HG03139 (cell line): ENCODE data around the gene FAM13C.
"Not testable (repeated sequence)": the region's sequence is repeated elsewhere in the genome, so short reads cannot be mapped to it uniquely, and the experiment has no call there.

Source experiments
- ATAC-seq: cut with Tn5 transposase; IDR thresholded peaks from one replicate; pipeline ENCODE4 v1.9.1; 2021; ENCODE audit not compliant: unreplicated experiment

Gene FAM13C

GRCh38 chr10:59362144-59362958 is at the start of gene FAM13C:
FAM13C (minus strand) TSS chr10:59362549; CDS start chr10:59362460, 89 bp downstream.
- ATAC-seq = peak; percentile 68

- no peak for ATAC-seq
Observed at GRCh38 chr10:59405235-59405634, 42.9 kb upstream of the FAM13C start.

GRCh38 chr10:59400214-59400613 is 37.9 kb upstream of the FAM13C start:
- no peak for ATAC-seq

GRCh38 chr10:59399329-59399728 is 37.0 kb upstream of the FAM13C start:
- ATAC-seq = not testable (repeated sequence)

- ATAC-seq = no peak
Observed at GRCh38 chr10:59397961-59398360, 35.6 kb upstream of the FAM13C start.

GRCh38 chr10:59395984-59396383 is 33.6 kb upstream of the FAM13C start:
- ATAC-seq = no peak

GRCh38 chr10:59393349-59393748 is 31.0 kb upstream of the FAM13C start:
- ATAC-seq = no peak

GRCh38 chr10:59391060-59391459 is 28.7 kb upstream of the FAM13C start:
- no peak for ATAC-seq

- no peak for ATAC-seq
Observed at GRCh38 chr10:59388671-59388976, 26.3 kb upstream of the FAM13C start.

GRCh38 chr10:59387951-59388670 is 25.8 kb upstream of the FAM13C start:
- ATAC-seq = no peak

- no peak for ATAC-seq
Observed at GRCh38 chr10:59384761-59385160, 22.4 kb upstream of the FAM13C start.

GRCh38 chr10:59383908-59384307 is 21.6 kb upstream of the FAM13C start:
- no peak for ATAC-seq

GRCh38 chr10:59383436-59383835 is 21.1 kb upstream of the FAM13C start:
- ATAC-seq = no peak

- no peak for ATAC-seq
Observed at GRCh38 chr10:59382831-59383295, 20.5 kb upstream of the FAM13C start.

GRCh38 chr10:59381687-59382086 is 19.3 kb upstream of the FAM13C start:
- no peak for ATAC-seq

- no peak for ATAC-seq
Observed at GRCh38 chr10:59376846-59377245, 14.5 kb upstream of the FAM13C start.

GRCh38 chr10:59375990-59376389 is 13.6 kb upstream of the FAM13C start:
- no peak for ATAC-seq

GRCh38 chr10:59374916-59375315 is 12.6 kb upstream of the FAM13C start:
- ATAC-seq = no peak

GRCh38 chr10:59373071-59373470 is 10.7 kb upstream of the FAM13C start:
- ATAC-seq = no peak

GRCh38 chr10:59372543-59372942 is 10.2 kb upstream of the FAM13C start:
- ATAC-seq = no peak

GRCh38 chr10:59366290-59366689 is 3.9 kb upstream of the FAM13C start:
- ATAC-seq = no peak

GRCh38 chr10:59363446-59363958 is 1.2 kb upstream of the FAM13C start:
- ATAC-seq = no peak
